Upper lobe of right lung (tissue), 1 donor: Measurements from ENCODE around the gene KRTAP9-3. TPM values are rescaled to one million over a fixed set of nuclear protein-coding genes. Genes with fewer than 3 reads are reported as not detected.
"Not testable (repeated sequence)": the region's sequence is repeated elsewhere in the genome, so short reads cannot be mapped to it uniquely, and the experiment has no call there.

Experiments used
- ATAC-seq: fragments of 200-7000 bp; cut with Tn5 transposase; one replicate; pipeline ENCODE4 v1.9.1; 2020; ENCODE audit warnings: mild to moderate bottlenecking, moderate library complexity
- DNase-seq: peaks from one replicate; pipeline ENCODE4 v3.0.0-alpha.2; 2020
- H3K27ac ChIP-seq: fragments of 200-600 bp; one replicate; pipeline ENCODE4 v1.8.0; 2022
- H3K27me3 ChIP-seq: fragments of 200-600 bp; one replicate; pipeline ENCODE4 v1.8.0; 2022; ENCODE audit warnings: mild to moderate bottlenecking
- H3K36me3 ChIP-seq: fragments of 200-600 bp; one replicate; pipeline ENCODE4 v1.8.0; 2022
- H3K4me1 ChIP-seq: fragments of 200-600 bp; one replicate; pipeline ENCODE4 v1.8.0; 2022
- H3K4me3 ChIP-seq: fragments of 200-600 bp; one replicate; pipeline ENCODE4 v1.8.0; 2022; ENCODE audit warnings: mild to moderate bottlenecking
- H3K9me3 ChIP-seq: fragments of 200-600 bp; one replicate; pipeline ENCODE4 v1.8.0; 2022
- CTCF ChIP-seq: fragments of 200-600 bp; IDR thresholded peaks from one replicate; pipeline ENCODE4 v1.8.0; 2022; ENCODE audit warnings: antibody characterized with exemption
- intact Hi-C: fragments of 100-400 bp; cut with DNase I; formaldehyde crosslinking; loops from one replicate; pipeline ENCODE4 v1.11.0; 2022
- total RNA-seq: library from RNA; stranded (reverse); fragmentation: NEBNext Ultra II Directional; extraction: Animal tissue kit (Norgen Biotek cat#: 25700); gene quantifications from one replicate; pipeline ENCODE4 v1.2.1, GENCODE V29; 2021
- donor health status: DM: no; HTN: yes; CAD: no; lungs with severe emphysema.

The KRTAP9-3 gene
- total RNA-seq, 1 donor from 2014 or later, result not detected

- Histone ChIP-seq H3K27ac (no peak overlapping the region), H3K36me3 (no peaks in the 10 kb centered on the region), H3K27me3 (no peaks in the 10 kb centered on the region), H3K4me3 (no peak overlapping the region), H3K9me3 (no peaks in the 10 kb centered on the region), H3K4me1 (no peaks in the 10 kb centered on the region)
- no peak for DNase-seq
- TF ChIP-seq CTCF, result no peak
- intact Hi-C loops, result no loop called here
- ATAC-seq, result no peak
Measured at GRCh38 chr17:41223821-41224220, 8.4 kb upstream of the KRTAP9-3 start.

- Histone ChIP-seq H3K9me3 (no peaks in the 10 kb centered on the region), H3K27me3 (no peaks in the 10 kb centered on the region), H3K4me3 (no peak overlapping the region), H3K36me3 (no peaks in the 10 kb centered on the region), H3K4me1 (no peaks in the 10 kb centered on the region), H3K27ac (no peak overlapping the region)
- no peak for ATAC-seq
- no peak for TF ChIP-seq CTCF
- intact Hi-C loops, result no loop called here
- DNase-seq, result no peak
Measured at GRCh38 chr17:41226051-41226450, 6.2 kb upstream of the KRTAP9-3 start.

GRCh38 chr17:41226598-41227095 is 5.6 kb upstream of the KRTAP9-3 start, which contains the start of gene KRTAP9-2:
TSS of gene KRTAP9-2 (plus strand) at chr17:41226648. CDS start at chr17:41226655, 7 bp downstream.
- intact Hi-C loops, H3K27ac ChIP-seq, H3K4me3 ChIP-seq, H3K9me3 ChIP-seq, H3K4me1 ChIP-seq, DNase-seq, H3K36me3 ChIP-seq, H3K27me3 ChIP-seq, ATAC-seq: not testable (repeated sequence)

- DNase-seq, result no peak
- ATAC-seq, result no peak
- Histone ChIP-seq H3K4me1 (no peaks in the 10 kb centered on the region), H3K27ac (no peak overlapping the region), H3K9me3 (no peaks in the 10 kb centered on the region), H3K4me3 (no peak overlapping the region), H3K36me3 (no peaks in the 10 kb centered on the region), H3K27me3 (peaks cover 5% of the 10 kb centered on the region)
- intact Hi-C loops, result no loop called here
- no peak for TF ChIP-seq CTCF
Measured at GRCh38 chr17:41230094-41230493, 2.2 kb upstream of the KRTAP9-3 start.

- no peaks in the 10 kb centered on the region for H3K4me1 ChIP-seq
- no peak for TF ChIP-seq CTCF
- intact Hi-C loops, result no loop called here
- H3K27ac ChIP-seq, result no peak overlapping the region
- H3K27me3 ChIP-seq, result peaks cover 5% of the 10 kb centered on the region
- DNase-seq (no peak), ATAC-seq (no peak)
- no peaks in the 10 kb centered on the region for H3K9me3 ChIP-seq
- H3K4me3 ChIP-seq, result no peak overlapping the region
- no peaks in the 10 kb centered on the region for H3K36me3 ChIP-seq
Measured at GRCh38 chr17:41231731-41232130, 518 bp upstream of the KRTAP9-3 start.

- ATAC-seq, intact Hi-C loops: not testable (repeated sequence)
Measured at GRCh38 chr17:41237116-41237515, 4.9 kb downstream of the KRTAP9-3 start.

GRCh38 chr17:41237949-41238437 is 5.7 kb downstream of the KRTAP9-3 start, which contains the start of gene KRTAP9-8:
TSS of gene KRTAP9-8 (plus strand) at chr17:41237999. CDS start at chr17:41238052, 53 bp downstream.
- H3K27ac ChIP-seq, H3K4me1 ChIP-seq, intact Hi-C loops, H3K9me3 ChIP-seq, H3K27me3 ChIP-seq, H3K36me3 ChIP-seq, DNase-seq, ATAC-seq, H3K4me3 ChIP-seq: not testable (repeated sequence)

More at GRCh38 chr17:41237116-41237515, 4.9 kb downstream of the KRTAP9-3 start:
- not testable (repeated sequence) for H3K27ac ChIP-seq, H3K36me3 ChIP-seq, H3K9me3 ChIP-seq, DNase-seq, H3K4me3 ChIP-seq, H3K4me1 ChIP-seq, H3K27me3 ChIP-seq

GRCh38 chr17:41246995-41247787 is 14.9 kb downstream of the KRTAP9-3 start:
- H3K9me3 ChIP-seq, intact Hi-C loops, H3K27me3 ChIP-seq, H3K4me1 ChIP-seq, H3K36me3 ChIP-seq, DNase-seq, H3K27ac ChIP-seq, H3K4me3 ChIP-seq, ATAC-seq: not testable (repeated sequence)

- H3K27me3 ChIP-seq, ATAC-seq, H3K9me3 ChIP-seq, DNase-seq, H3K4me1 ChIP-seq, H3K36me3 ChIP-seq, intact Hi-C loops, H3K4me3 ChIP-seq, H3K27ac ChIP-seq: not testable (repeated sequence)
Measured at GRCh38 chr17:41249637-41250240, 17.5 kb downstream of the KRTAP9-3 start, which contains the start of gene KRTAP9-4. TSS of gene KRTAP9-4 (plus strand) at chr17:41249687. CDS start at chr17:41249721, 34 bp downstream.
